ENCODE measurements around the gene GPC6.

- no peak for TF ChIP-seq EZH2 (IDR thresholded peaks at IDR 0.05; ENCODE audit: insufficient read depth, poor library complexity, severe bottlenecking)
- TF ChIP-seq EZH2phosphoT487 (IDR thresholded peaks at IDR 0.05; ENCODE audit: insufficient read depth, low read depth), result no peak
Measured at GRCh38 chr13:93547886-93548285, 321.3 kb downstream of the GPC6 start.

All from GM23248 (cell line).